GM18951 (cell line): ENCODE data around the gene ZNF771.

Experiments
- POLR2A ChIP-seq: IDR thresholded peaks from 4 replicates; pipeline ENCODE4 v1.6.1; 2011; ENCODE audit warnings: mild to moderate bottlenecking; ENCODE audit not compliant: insufficient read length, insufficient read depth; ENCODE audit errors: extremely low read depth
- in situ Hi-C: fragments of 300-500 bp; cut with MboI; formaldehyde crosslinking; loops from one replicate; pipeline ENCODE4 v1.12.0; 2022; ENCODE audit warnings: low sequenced_read_pairs, mixed read lengths, inconsistent platforms; ENCODE audit not compliant: unreplicated experiment

The ZNF771 gene

DNA sequence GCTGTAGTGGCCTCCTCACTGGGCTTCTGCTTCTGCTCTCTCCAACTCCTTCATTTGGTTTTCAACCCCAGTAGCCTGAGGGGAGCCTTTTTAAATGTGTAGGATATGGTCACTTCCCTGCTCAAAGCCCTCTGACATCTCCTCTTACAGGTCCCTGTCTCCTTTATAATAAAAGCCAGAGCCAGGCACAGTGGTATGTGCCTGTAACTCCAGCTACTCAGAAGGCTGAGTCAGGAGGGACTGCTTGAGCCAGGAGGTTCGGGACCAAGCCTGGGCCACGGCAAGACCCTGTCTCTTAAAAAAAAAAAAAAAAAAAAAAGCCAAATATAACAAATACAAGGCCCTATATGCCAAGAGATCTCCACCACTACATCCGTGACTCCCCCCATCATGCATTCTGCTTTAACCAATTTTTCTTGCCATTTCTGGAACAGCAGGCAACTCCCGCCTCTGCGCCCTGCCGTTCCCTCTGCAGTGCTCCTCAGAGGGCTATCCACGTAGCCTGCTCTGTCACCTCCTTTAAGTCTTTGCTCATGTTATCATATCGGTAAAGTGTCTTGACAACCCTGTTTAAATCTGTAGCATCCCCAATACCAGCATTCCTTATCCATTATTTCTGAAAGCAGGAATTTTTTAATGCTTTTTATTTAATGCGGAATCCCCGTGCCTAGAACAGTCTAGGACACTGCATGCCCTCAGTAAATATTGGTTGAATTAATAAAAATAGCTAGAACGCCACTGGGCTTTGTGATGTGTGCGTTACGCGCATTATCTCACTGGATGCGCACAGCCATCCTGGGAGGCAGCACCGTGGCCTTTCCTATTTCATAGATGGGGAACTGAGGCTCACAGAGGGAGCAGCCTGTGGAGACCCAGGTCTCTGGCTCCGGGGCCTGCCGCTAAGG lies 9.5 kb downstream of the ZNF771 start:
- in situ Hi-C loops, result loop anchor here (25.0 kb wide), 2 partner anchors 205 to 955 kb away; partner anchors contain the start of genes BOLA2, SLX1B and SULT1A4
- TF ChIP-seq POLR2A, result no peak

DNA sequence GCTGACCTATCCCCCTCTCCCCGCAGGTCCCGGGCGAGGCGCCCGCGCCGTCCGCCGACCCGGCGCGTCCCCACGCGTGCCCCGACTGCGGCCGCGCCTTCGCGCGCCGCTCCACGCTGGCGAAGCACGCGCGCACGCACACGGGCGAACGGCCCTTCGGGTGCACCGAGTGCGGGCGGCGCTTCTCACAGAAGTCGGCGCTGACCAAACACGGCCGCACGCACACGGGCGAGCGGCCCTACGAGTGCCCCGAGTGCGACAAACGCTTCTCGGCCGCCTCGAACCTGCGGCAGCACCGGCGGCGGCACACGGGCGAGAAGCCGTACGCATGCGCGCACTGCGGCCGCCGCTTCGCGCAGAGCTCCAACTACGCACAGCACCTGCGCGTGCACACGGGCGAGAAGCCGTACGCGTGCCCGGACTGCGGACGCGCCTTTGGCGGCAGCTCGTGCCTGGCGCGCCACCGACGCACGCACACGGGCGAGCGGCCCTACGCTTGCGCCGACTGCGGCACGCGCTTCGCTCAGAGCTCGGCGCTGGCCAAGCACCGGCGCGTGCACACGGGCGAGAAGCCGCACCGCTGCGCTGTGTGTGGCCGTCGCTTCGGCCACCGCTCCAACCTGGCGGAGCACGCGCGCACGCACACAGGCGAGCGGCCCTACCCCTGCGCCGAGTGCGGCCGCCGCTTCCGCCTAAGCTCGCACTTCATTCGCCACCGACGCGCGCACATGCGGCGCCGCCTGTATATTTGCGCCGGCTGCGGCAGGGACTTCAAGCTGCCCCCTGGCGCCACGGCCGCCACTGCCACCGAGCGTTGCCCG lies 10.3 kb downstream of the ZNF771 start:
- peak; percentile 69 for TF ChIP-seq POLR2A
- in situ Hi-C loops, result loop anchor here (25.0 kb wide), 2 partner anchors 205 to 955 kb away; partner anchors contain the start of genes BOLA2, SLX1B and SULT1A4

- no peak for TF ChIP-seq POLR2A
- in situ Hi-C loops, result loop anchor here (25.0 kb wide), 2 partner anchors 206 to 956 kb away; partner anchors contain the start of genes BOLA2, SLX1B and SULT1A4
These were observed 11.2 kb downstream of the ZNF771 start for GRCh38 chr16:30418350-30419181.

DNA sequence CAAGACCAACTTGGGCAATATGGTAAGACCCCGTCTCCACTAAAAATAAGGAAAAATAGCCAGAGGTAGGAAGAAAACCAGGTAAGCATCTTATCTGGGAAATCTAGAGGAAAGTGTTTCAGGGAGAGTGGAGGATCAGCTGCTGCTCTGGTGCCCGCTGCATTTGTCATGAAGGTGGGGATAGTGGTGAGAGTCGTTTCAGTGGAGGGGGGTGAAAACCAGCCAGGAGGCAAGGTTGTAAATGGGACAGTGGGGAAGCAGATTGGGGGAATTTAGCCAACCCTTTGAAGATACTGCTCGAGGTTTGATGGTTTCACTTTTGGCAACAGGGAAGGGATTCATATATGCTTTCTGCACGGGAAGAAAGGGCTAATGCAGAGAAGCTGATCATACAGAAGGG lies 13.6 kb downstream of the ZNF771 start:
- in situ Hi-C loops, result loop anchor here (25.0 kb wide), 2 partner anchors 209 to 959 kb away; partner anchors contain the start of genes BOLA2, SLX1B and SULT1A4
- no peak for TF ChIP-seq POLR2A

DNA sequence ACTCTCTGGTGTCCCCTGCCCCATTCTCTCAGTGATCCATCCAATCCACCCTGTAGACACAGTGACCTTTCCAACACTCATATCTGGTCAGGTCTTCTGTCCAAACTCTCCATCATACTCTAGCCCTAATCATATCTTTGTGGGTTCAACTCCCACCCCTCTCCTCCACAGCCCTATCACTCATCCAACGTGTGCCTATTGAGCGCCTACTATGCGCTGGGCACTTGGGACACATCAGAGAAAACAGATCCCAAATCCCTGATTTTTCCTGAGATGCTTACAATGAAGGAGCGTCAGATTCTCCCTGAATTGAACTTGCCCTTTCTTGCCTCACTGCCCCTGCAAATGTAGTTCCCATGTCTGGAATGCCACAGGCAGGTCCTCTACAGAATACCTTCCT lies 20.6 kb downstream of the ZNF771 start:
- TF ChIP-seq POLR2A, result no peak
- in situ Hi-C loops, result no loop called here

- no peak for TF ChIP-seq POLR2A
- in situ Hi-C loops, result no loop called here
These were observed 21.9 kb downstream of the ZNF771 start for GRCh38 chr16:30429418-30429677.

DNA sequence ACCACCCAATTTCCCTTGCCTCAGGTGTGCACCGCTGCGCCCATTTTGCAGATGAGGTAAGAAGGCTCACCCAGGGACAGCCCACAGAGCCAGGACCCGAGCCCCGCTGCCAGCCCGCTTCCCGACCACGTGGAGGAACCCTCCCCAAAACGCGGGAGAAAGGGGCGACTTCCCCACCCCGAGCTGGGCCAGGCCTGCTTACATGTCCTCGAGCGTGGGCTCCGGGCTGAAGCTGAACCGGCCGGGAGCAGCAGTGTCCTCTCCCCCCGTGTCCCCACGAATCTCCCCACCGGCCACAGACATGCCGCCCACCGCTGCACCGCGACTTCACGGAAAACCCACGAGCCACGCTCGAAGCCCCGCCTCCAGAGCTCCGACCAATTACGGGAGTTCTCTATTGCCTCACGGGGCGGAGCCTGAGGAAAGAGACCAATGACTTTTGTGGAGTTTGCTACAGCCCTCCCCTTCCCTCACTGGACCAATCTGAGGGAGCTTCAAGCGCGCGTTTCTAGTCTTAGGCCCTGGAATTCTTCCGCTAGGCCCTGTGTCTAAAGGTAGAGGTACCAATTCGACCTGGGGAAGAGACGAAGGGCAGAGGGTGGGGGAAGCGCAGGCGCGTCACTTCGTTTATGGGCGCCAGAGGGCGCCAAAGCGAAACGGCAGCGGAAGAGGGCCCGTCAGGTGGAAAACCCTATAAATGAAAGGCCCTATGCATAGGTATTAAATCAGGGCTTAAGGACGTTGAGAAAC lies 22.4 kb downstream of the ZNF771 start, which contains the start of gene DCTPP1:
TSS of gene DCTPP1 (minus strand) at position 353 of the 750 bp plus-strand sequence. CDS start at position 303, 50 bp downstream.
- peak; percentile 68 for TF ChIP-seq POLR2A
- in situ Hi-C loops, result no loop called here

GRCh38 chr16:30430428-30430970 lies 23.1 kb downstream of the ZNF771 start:
- no peak for TF ChIP-seq POLR2A
- in situ Hi-C loops, result no loop called here

GRCh38 chr16:30434852-30435251 lies 27.4 kb downstream of the ZNF771 start:
- no peak for TF ChIP-seq POLR2A
- in situ Hi-C loops, result no loop called here

- no peak for TF ChIP-seq POLR2A
- in situ Hi-C loops, result no loop called here
These were observed 30.2 kb downstream of the ZNF771 start for GRCh38 chr16:30437511-30438046.

DNA sequence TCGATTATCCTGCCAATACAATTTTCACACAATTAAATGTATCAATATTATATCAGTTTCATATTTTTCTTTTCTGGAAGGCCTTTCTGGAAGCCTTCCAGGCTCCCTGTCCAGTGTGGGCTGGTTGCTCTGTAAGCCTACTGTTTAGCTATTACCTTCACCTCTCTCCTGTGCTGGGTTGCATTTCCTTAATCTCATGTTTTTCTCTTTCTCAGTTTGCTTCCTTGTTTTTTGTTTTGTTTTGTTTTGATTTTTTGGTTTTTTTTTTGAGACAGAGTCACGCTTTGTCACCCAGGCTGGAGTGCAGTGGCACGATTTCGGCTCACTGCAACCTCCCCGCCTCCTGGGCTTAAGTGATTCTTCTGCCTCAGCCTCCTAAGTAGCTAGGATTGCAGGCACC lies 31.4 kb downstream of the ZNF771 start:
- in situ Hi-C loops, result no loop called here
- no peak for TF ChIP-seq POLR2A
